GM12874 (cell line): ENCODE results near the gene UBXN11.

Source experiments
- CTCF ChIP-seq: IDR thresholded peaks from 2 replicates; pipeline ENCODE4 v1.5.1; 2011; ENCODE audit warnings: low read depth, mild to moderate bottlenecking, control low read depth, low read length, moderate library complexity; ENCODE audit not compliant: insufficient read depth

The UBXN11 gene

GRCh38 chr1:26257222-26257621 lies 49.2 kb downstream of the UBXN11 start:
- no peak for TF ChIP-seq CTCF

- no peak for TF ChIP-seq CTCF
Measured at GRCh38 chr1:26254404-26254803, 52.0 kb downstream of the UBXN11 start.

- TF ChIP-seq CTCF = no peak
Measured at GRCh38 chr1:26252718-26253117, 53.7 kb downstream of the UBXN11 start.

- TF ChIP-seq CTCF = no peak
Measured at GRCh38 chr1:26239936-26240335, 66.5 kb downstream of the UBXN11 start.

GRCh38 chr1:26237230-26237966 lies 69.0 kb downstream of the UBXN11 start:
- TF ChIP-seq CTCF = no peak

GRCh38 chr1:26234644-26235370 lies 71.6 kb downstream of the UBXN11 start:
- TF ChIP-seq CTCF = 0 out of 2 replicates have a peak, but pooled peaks have one; percentile 20

- peak; percentile 93 for TF ChIP-seq CTCF
Measured at GRCh38 chr1:26233903-26234643, 72.4 kb downstream of the UBXN11 start, which contains the start of gene CEP85. Gene CEP85, plus strand, starts transcription at chr1:26234200. Its CDS starts 5,584 bp downstream, at chr1:26239784.
